SK-N-SH treated with all-trans-retinoic acid at 6 μM for 48 hours (cell line): ENCODE measurements around the gene SERPINB1.

ENCODE experiments used
- OSR1 ChIP-seq: fragments of 250-450 bp; sonication (Bioruptor Pico); IDR thresholded peaks from 2 replicates; pipeline ENCODE4 v1.8.0; 2022; ENCODE audit warnings: moderate library complexity, mild to moderate bottlenecking, inconsistent platforms
- RARB ChIP-seq: fragments of 250-450 bp; sonication (Bioruptor Pico); IDR thresholded peaks from 2 replicates; pipeline ENCODE4 v1.8.0; 2021; ENCODE audit warnings: mild to moderate bottlenecking, moderate library complexity
- TCF4 ChIP-seq: fragments of 250-450 bp; sonication (Bioruptor Pico); IDR thresholded peaks from 2 replicates; pipeline ENCODE4 v1.8.0; 2021; ENCODE audit warnings: mild to moderate bottlenecking, moderate library complexity, borderline replicate concordance
- ZFP30 ChIP-seq: fragments of 450-650 bp; formaldehyde crosslinking; IDR thresholded peaks from 2 replicates; pipeline ENCODE4 v1.5.0; 2022; ENCODE audit warnings: mild to moderate bottlenecking, moderate library complexity

- TF ChIP-seq ZFP30 (CRISPR knock-in tag) (no peak), TCF4 (no peak), RARB (CRISPR knock-in tag) (no peak), OSR1 (CRISPR knock-in tag) (no peak)
These were observed 48.0 kb downstream of the SERPINB1 start for GRCh38 chr6:2793534-2794151.
